C1 segment of cervical spinal cord (tissue), 14 donors: ENCODE results near the gene WDR93.
"Not testable (repeated sequence)": the region's sequence is repeated elsewhere in the genome, so short reads cannot be mapped to it uniquely, and the experiment has no call there.

Experiments used
- DNase-seq, 14 donors: peaks; one replicate each; lab custom pipeline; 2025; lab: John Stamatoyannopoulos, UW

The WDR93 gene

GRCh38 chr15:89681146-89681545 is 9.5 kb upstream of the WDR93 start:
- DNase-seq: no peak

- no peak for DNase-seq
These were observed 4.6 kb upstream of the WDR93 start for GRCh38 chr15:89685995-89686394.

- DNase-seq: no peak
These were observed 4.1 kb upstream of the WDR93 start for GRCh38 chr15:89686522-89686921.

DNA sequence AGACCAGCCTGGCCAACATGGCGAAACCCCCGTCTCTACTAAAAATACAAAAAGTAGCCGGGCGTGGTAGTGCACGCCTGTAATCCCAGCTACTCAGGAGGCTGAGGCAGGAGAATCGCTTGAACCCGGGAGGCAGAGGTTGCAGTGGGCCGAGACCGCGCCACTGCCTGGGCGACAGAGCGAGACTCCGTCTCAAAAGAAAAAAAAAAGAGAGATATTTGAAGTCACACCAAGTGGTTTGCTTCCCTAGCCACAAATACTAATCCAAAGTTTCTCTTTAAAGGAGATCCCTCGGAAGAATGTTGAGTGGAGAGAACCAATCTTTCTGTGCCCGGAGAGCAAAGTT is 708 bp upstream of the WDR93 start:
- not testable (repeated sequence) for DNase-seq

GRCh38 chr15:89693091-89693490 is 2.5 kb downstream of the WDR93 start:
- DNase-seq: no peak

DNA sequence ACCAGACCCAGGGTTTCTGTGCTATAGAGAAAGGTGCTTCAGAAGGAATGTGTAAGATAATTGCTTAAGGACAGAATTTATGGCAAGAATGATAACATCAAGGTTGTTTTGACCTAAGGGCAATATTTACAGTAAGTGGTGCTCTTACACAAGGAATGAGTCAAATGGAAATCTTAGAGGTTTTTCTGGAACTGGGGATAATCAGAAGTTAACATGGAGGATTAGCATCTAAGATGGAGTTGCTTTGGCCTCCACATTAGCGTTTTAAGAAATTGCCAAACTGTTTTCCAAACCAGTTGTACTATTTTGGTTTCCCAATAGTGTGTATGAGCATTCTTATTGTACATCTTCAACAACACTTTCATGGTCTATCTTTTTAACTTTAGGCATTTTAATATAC is 3.1 kb downstream of the WDR93 start:
- no peak for DNase-seq

GRCh38 chr15:89695198-89695597 is 4.6 kb downstream of the WDR93 start:
- no peak for DNase-seq

- DNase-seq: no peak
These were observed 13.8 kb downstream of the WDR93 start for GRCh38 chr15:89704411-89704810.

GRCh38 chr15:89707577-89707976 is 17.0 kb downstream of the WDR93 start:
- no peak for DNase-seq

- no peak for DNase-seq
These were observed 24.2 kb downstream of the WDR93 start for GRCh38 chr15:89714775-89715174.

DNA sequence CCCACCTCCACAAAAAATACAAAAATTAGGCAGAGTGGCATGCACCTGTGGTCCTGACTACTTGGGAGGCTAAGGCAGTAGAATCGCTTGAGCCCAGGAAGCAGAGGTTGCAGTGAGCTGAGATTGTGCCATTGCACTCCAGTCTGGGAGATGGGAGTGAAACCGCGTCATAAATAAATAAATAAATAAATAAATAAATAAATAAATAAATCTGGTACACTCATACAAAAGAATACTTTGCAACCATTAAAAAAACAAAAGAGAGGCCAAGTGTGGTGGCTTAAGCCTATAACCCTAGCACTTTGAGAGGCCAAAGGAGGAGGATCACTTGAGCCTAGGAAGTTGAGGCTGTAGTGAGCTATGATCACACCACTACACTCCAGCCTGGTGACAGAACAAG is 32.4 kb downstream of the WDR93 start:
- DNase-seq: no peak

DNA sequence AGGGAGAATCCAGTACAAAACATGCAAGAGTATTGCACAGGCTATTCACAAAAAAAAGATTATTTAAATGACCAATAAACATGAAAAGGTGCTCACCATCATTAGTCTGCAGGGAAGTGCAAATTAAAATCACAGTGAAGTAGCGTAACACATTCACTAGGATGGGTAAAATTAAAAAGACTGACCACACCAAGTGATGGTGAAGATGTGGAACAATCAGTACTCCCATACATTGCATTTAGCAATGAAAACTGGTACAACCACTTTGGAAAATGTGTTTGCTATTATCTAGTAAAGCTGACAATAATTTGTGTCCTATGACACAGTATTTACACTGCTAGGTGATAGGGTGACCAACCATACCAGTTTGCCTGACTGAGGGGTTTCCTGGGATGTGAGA is 34.0 kb downstream of the WDR93 start:
- DNase-seq: no peak

GRCh38 chr15:89725064-89725463 is 34.5 kb downstream of the WDR93 start:
- no peak for DNase-seq

- no peak for DNase-seq
These were observed 37.6 kb downstream of the WDR93 start for GRCh38 chr15:89728254-89728653.

DNA sequence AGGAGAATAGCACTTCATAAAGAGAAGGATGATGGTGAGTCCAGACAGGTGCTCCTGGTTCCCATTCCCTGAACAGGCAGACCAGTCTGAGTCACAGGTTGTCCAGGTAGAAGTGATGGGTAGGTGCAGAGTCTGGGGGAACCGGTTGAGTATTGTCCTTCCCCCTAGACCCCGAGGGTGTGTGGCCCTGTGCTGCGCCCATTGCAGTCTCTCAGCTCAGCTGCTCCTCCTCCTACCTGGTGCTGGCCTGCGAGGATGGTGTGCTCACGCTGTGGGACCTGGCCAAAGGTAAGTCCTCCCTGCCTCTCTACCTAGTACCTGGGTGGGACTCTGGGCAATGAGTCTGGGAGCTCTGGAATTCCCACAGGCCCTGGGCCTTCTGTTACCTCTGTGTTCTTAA is 40.7 kb downstream of the WDR93 start:
- no peak for DNase-seq

DNA sequence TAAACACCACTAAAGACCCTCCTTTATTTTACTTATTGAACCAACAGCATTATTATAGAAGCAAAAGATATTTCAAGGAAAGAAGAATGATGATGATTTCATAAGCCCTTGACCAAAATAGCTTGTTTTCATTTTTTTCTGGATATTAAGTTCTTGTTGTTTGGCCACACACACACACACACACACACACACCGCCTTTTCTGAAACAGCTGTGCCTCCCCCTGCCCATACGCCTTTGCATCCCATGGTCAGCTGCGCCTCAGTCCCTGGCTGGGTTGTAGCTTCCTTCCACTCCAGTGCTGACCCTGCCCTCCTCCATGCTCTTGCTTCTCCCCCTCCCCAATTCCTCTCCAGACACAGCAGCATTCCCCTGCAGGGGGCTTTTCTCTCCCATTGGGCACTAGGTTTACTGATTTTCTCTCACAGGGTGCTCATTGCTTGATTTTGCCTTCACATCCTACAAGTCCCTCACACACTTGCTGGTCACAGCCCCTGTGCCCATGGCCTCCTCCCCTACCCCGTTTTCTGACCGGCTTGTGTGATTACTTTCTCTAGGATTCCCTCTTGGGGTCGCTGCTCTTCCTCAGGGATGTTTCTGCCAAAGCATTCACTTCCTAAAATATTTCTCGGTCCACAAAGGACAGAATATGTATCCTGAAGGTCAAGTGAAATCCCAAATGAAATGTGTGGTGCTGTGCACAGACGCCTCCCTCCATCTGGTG is 42.0 kb downstream of the WDR93 start:
- DNase-seq: no peak

DNA sequence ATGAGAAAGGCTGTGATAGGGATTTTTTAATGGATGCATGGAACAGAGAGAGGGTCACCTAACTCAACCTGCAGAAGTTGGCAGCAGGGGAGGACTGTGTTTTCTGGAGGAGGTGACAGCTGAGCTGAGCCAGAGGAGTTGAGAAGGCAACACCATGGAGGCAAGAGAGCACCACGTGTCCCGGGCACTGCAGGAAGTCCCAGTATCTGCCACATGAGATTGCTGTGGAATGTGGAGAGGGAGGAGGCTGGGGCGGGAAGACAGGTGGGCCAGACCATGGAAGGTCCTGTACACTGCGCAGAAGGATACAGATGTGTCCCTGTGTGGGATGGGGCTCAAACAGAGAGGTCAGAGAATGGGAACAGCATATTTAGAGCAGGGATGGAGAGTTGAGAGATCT is 45.2 kb downstream of the WDR93 start:
- DNase-seq: no peak

DNA sequence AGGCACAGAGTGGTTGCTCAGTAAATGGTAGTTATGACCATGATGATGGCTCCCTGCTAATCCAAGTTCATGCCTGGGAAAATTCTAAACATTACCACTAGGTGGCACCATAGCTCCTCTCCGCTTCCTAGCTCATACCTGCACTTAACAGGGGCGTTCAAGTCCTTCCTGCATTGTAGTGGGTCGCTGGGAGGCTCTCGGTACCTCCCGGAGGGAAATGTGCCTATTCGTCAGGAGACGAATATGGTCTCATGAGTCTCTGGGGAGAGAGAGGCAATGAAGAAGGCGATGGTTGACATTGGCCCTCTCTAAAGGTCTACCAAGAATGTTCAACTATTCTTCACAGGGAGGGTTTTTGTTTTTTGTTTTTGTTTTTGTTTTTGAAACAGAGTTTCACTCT is 49.5 kb downstream of the WDR93 start:
- DNase-seq: peak in 9 of 14 donors; percentile 3 to 60 (median 21)

DNA sequence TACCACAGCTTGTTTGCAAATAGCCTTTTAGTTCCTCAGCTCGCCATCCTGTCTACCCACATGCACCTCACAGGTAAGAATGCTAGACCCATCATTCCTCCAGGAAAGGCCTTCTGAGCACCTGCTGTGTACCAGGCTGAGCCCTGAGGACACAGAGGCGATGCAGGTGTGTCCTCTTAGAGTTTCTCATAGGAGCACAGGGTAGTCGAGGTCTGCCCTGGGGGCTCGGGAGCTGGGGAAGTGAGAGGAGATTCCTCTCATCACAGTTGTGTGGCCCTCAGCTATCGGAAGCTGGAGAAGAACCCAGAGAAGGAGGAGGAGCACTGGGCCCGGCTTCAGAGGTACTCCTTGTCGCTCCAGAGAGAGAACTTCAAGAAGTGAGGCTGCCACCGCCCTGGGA is 52.4 kb downstream of the WDR93 start:
- DNase-seq: no peak

- DNase-seq: no peak
These were observed 53.0 kb downstream of the WDR93 start for GRCh38 chr15:89743594-89743993.

DNA sequence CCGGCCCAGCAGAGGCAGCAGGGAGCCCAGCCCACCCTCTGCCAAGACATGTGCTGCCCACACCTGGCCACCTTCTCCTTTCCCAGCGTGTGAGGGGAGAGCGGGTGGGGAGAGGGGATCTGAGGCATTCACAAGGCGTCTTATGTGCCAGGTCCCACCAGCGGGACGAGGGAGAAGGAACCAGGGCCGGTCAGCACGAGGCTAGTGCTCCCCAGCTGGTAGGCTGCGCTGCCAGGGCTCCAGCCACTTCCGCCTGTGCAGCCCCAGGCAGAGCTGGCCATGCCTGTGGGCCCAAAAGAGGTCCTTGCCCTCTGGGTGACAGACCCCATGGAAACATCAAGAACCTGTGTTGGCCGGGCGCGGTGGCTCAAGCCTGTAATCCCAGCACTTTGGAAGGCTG is 54.5 kb downstream of the WDR93 start:
- no peak for DNase-seq

- DNase-seq: no peak
These were observed 55.2 kb downstream of the WDR93 start for GRCh38 chr15:89745768-89746167.

DNA sequence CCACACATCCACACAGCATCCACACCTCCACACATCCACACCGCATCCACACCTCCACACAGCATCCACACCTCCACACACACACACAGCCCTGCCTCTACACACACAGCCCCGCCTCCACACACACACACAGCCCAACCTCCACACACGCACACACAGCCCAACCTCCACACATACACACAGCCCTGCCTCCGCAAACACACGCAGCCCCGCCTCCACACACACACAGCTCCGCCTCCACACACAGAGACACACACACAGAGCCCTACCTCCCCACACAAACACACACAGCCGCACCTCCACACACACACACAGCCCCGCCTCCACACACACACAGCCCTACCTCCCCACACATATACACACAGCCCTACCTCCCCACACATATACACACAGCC is 55.8 kb downstream of the WDR93 start:
- no peak for DNase-seq
